HG03280 (cell line): ENCODE data around the gene PITPNB.

ENCODE experiments used
- ATAC-seq: cut with Tn5 transposase; IDR thresholded peaks from one replicate; pipeline ENCODE4 v1.9.1; 2021; ENCODE audit warnings: mild to moderate bottlenecking, moderate library complexity; ENCODE audit not compliant: unreplicated experiment

Gene PITPNB

DNA sequence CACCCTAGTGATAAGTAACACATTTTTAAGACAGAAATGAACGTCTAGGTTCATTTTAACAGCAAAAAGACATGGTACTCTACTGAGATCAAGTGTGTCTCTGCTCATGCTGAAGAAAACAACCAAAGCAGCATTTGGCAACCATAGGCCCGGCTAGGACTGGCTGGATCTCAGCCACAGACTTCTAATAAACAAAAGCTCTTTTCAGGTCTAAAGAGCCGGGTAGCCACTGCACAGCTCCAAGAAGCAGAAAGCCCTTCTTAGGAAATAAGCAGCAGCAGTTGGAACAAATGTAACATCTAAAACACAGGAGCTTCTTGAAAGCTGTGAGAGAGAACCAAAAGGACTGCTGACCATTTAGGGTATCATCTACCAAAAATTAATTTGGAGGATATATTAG is 37.6 kb downstream of the PITPNB start:
- ATAC-seq = no peak

DNA sequence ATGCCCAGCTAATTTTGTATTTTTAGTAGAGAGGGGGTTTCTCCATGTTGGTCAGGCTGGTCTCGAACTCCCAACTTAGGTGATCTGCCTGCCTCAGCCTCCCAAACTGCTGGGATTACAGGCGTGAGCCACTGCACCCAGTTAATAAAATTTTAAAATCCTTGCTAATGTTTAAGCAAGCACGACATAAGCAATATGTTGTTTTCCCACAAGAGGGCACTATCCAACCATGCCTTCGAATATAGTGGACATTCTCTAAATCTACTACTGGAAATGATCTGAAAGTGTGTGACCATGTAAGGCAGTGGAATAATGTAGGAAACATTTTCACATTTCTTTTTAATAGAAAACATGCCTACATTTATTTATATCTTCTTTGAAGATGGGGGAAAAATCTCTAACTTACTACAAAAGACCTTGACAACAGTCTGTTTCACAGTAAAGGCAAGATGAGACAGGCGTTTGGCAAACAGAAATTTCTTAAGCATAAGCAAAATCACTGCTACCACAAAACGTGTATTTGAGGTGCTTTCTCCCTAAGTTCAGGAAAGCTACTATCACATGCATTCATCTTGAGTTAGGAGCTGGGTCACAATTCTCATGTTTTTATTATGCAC is 38.2 kb downstream of the PITPNB start:
- no peak for ATAC-seq

DNA sequence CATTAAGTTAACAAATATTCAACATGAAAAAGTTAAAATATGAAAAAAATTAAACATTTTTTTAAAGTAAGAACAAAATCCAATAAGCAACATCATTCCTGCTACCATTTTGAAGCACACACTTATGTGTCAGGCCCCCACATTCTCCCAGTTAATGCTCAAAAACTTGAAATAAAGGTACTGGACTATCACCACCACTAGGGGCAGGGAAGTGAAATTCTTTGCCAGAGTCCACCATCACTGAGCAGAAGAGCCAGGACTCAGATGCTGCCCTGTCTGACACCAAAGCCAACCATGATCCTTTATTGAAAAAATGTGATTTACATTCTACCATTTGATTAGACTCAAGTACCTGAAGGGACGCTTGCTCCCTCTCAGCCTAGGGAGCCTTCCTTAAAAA is 39.1 kb downstream of the PITPNB start:
- ATAC-seq = no peak

DNA sequence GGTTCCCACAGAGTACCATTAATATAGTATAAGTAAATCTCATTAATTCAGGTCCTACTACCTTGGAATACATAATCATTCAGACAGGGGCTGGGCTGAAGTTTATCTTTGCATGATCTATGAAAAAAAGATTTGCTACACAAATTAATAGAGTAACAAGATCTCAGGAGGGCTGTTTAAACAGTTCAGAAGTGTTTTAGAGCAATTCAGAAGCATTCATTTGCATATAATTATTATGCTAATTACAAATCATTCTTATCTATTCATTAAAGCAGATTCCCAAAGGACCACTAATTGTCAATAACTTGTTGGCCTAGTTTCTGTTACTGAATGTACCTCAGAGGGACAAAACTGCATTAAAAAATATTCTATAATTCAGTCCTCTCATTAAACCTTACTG is 40.5 kb downstream of the PITPNB start:
- ATAC-seq = no peak

DNA sequence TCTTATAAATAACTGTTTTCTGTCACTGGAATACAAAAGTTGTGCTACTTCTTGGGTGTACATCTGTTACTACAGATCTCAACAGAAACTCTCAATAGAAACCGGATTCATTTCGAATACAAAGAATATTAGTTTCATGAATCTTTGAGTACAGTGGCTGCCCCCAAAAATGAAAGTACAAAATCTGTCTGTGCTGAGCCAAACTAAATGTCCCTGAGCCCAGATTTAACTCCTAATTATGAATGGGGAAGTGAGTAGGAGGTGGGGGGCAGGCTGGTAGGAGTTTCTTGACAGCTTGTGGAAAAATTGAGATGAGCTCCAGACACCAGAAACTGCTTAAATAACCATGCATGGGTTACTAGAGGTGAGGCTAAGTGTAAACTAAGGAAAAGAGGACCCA is 41.6 kb downstream of the PITPNB start:
- peak; percentile 56 for ATAC-seq

DNA sequence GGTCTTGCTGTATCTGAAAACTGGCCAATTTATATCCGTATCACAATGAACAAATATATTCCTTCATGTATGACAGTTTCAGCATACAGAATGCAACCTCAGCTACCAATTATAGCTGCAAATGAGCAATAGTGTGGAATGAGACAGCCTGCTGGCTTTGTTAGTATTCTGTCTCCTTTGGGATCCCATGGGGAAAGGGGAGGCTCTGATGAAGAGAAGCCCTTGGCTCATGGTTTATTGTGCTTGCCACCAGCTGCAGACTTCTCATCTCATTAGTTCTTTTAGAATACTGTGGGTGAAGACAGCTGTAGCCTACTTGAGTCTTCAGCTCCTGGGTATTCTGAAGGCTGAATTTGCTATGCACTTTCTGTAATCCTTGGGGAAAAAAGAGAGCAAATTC is 42.4 kb downstream of the PITPNB start:
- no peak for ATAC-seq

DNA sequence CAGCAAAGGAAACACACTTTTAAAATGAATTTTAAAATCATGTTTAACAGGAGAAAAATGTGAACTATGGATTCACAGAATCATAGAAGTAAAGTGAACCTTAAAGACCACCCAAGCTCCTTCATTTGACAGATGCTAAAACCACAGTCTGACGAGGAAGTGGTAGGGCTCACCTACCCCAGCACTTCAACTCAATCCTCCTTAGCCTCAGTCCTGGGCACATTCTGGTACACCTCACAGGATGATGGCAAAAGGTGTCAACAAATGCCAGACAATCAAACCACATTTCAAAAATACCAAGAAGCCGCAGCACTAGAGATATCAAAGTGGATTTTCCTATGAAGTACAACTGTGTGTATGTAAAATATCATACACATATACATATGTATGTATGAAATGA is 43.1 kb downstream of the PITPNB start:
- ATAC-seq = no peak

DNA sequence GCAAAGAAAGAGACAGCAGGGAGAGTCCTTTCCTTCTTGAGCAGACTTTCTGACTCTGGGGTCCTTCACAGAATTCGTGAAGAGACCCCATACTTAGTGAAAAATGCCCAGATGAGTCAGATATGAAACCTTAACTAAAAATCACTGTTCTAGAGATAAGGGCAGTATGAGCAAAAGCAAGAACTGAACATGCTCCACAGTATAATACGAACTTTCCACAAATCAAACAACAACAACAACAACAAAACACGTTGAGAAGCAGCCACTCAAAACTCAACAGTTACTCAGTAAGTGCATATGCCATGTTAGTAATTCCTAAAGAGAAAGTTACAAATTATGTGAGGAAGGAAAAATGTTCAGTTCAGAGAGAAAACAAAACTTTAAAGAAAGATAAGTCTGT is 44.3 kb downstream of the PITPNB start:
- no peak for ATAC-seq

DNA sequence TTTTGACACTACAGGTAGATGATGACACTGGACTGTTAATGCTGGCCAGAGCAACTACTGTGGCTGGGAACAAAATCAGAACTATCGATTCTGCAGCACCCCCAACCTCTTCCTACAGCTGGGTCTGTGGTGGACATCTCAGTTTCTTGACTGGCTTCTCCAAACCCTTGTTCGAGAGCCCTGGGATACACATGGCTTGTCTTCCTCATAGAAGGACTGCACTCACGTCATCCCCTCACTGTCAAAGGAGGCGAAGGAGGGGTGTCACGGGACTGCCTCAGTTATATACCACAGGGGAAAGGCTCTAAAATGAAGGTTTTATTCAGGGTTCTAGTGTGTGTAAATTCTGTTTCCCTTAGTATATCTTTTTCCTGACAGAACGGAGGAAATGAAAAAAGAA is 44.9 kb downstream of the PITPNB start:
- ATAC-seq = no peak

DNA sequence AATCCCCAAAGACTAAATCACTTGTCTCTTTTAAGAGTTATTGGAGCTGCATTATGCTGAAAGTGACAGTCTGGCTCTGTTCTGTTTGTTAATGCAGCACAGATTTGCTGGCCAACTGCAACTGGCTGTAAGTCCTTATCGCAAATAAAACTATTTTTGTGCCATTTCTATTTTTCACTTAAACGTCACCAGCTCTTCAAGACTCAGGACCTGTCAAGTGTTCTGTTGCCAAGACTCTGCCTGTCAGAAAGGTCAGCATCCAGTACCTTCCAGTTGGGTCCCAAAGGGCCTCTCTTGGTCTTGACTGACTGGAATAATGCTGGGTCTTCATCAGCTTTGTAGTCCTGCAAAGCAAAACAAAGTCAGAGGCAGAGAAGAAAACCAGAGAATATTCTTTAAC is 45.6 kb downstream of the PITPNB start:
- no peak for ATAC-seq

DNA sequence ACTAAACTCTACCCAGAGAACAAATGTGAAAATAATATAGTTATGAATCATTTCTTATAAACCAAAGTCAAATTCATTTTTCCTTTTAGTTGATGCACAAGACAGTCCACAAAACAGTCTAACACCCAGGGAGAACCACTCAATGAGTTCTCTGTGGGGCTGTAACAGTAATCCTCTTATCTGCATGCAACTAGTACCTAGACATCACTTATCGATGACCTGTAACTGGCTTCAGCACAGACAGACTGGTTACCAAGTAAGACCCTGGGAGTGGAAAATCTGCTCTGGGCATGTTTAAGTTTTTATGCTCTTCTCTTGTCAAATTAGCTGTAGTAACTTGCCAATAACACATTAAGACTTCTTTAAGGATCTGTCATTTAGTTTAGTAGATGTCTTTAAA is 46.6 kb downstream of the PITPNB start:
- no peak for ATAC-seq

DNA sequence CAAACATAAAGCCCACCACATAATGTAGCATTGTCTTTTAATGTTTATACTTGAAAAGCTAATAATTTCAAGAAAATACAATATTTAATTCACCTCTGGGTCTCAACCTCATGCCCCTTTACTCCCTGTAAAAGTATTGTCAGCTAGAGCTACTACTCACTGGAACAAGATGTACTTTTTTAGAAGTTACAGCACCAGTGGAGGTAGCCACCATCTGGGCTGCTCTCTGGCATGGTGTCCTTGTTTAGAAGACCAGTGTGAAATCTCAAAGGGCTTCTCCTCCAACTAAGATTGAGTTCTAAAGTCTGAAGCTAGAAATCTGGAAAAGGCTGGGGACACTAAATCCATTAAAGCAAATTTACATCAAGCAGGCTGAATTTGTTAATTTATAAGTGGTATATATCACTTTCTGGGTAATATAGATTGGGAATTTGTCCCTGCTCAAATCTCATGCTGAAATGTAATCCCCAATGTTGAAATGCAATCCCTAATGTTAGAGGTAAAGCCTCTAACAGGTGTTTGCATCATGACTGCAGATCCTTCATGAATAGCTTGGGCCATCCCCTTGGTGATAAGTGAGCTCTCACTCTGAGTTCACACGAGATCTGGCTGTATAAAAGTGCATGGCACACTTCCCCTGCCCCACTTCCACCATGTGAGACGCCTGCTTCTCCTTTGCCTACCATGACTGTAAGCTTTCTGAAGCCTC is 47.6 kb downstream of the PITPNB start:
- ATAC-seq = no peak

DNA sequence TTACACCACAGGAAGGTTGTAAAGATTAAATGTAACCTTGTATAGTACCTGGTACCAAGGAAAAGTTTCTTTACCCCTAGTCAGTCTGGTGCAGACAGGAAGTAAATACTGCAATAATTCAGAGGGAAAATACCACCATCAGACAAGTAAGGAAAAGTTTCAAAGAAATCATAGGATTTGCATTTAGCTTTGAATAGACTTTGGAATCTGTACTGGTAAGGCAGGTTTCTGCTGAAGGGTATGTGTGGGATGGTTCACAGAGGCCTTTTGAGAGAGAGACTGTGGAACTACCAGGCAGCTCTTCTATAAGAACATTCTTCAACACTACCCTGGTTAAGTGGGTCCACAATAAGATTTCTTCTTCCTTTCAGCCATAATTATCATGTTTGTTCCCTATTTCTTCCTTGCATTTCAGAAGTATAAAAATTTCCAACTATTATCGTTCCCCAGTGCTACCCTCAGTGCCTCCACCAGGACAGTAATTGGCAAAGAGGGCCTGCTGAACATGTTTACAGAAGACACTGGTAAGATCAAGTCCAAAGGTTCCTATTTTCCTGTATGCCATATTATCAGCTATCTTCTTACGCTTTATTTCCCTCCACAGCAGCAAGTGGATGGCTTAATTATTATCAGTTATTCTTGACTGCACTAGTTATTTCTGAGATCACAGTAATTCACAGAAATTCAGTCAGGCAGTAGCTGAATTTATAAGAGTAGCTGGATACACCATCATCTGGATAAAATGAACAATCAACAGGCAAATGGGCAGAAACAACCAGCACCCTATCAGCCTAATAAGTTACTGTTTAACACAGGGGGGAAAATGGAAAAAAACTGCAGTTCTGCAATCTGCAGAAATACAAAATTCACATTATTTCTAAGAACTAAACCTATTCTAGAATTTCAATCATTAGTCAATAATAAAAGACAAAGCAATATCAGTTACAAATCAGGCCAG is 48.5 kb downstream of the PITPNB start:
- ATAC-seq = no peak

DNA sequence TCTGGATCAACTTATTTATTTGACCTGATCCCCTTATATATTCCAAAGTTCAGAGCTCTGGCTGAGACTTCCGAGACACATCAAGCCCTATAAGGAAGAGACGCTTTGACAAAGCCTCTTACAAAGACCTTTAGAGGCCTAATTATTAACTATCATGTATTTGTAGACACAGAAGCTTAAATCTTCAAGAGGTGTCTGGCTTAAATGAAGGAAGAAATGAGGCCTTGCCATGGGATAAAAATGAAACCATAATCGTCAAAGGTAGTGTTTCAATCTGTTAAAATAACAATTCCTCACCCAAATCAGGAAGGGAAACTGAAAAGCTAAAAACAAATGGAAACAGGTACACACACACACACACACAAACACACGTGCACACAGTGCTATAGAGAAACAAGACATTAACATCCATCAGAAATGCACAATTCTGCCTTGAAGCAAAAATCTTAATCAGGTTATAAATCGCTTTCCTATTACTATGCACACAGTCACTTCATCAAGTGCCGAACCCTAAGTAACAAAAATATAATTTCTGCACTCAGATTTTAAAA is 50.2 kb downstream of the PITPNB start:
- ATAC-seq = no peak

DNA sequence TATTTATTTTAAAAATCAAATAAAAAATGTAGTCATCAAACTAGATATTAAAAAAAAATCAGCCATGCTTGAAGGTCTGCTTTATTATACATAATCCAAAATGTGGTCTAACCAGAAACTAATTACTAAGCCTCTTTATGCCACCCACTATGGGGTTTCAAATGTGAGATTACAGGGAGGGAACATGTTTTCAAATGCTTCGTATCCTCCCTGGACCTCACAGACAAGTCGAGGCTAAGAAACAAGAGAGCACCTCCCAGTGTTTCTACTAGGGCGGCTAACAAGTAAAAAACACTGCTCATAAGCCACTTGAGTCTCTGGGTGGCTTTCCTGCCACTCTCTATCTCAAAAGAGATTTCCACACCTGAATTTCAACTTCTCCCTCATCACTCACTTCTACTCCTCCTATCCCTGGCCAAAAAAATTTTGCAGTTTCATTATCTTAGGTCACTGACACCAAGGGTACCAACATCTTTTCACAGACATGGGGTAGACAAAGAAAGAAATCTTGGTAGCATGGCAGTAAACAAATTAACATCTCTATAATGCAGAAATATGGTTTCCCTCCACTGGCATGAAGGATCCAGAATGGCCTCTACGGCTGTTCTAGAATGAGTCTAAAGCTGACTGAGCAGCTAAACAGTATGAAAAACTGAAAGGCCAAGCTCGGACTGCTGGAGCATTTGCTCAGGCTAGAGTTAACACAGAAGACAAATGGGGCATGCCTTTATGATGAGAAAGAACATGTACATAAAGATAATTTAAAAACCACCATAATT is 50.9 kb downstream of the PITPNB start:
- ATAC-seq = no peak

DNA sequence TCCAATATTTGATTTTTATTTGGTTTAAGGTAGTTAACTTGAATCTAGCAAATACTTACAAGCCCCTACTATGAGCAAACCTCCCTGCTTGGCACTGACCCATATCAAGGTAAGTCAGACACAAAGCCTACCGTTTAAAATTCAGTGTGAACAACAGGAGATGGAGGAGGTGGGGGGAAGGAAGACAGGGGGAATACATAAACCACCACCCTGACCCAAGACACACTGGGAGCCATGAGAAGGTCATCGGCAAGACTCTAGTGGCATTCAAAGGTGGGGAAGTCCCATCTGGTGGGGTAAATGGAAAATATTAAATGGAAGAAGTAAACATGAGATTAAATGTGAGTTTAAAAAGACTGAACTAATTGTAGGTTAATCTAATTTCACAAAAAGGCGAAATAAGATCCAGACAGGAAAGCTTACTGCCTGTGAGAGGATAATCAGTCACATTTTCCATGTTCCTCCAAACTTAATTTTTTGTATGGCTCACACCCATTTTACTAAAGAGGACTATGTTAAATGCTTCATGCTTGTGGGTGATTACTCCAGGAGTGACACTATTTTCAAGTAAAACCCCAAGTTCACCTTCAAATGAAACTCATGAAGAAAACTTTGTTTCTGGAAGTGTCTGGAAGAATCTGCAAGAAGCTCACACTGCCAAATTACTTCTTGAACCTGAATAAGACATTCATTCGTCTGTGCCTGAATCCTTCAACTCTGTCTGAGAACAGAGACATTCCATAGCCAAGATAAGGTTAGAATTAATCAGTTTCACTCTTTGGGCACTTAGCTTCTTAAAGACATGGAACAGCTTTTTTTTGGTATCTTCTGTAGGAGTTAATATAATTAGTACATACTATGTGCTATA is 51.7 kb downstream of the PITPNB start:
- ATAC-seq = no peak

DNA sequence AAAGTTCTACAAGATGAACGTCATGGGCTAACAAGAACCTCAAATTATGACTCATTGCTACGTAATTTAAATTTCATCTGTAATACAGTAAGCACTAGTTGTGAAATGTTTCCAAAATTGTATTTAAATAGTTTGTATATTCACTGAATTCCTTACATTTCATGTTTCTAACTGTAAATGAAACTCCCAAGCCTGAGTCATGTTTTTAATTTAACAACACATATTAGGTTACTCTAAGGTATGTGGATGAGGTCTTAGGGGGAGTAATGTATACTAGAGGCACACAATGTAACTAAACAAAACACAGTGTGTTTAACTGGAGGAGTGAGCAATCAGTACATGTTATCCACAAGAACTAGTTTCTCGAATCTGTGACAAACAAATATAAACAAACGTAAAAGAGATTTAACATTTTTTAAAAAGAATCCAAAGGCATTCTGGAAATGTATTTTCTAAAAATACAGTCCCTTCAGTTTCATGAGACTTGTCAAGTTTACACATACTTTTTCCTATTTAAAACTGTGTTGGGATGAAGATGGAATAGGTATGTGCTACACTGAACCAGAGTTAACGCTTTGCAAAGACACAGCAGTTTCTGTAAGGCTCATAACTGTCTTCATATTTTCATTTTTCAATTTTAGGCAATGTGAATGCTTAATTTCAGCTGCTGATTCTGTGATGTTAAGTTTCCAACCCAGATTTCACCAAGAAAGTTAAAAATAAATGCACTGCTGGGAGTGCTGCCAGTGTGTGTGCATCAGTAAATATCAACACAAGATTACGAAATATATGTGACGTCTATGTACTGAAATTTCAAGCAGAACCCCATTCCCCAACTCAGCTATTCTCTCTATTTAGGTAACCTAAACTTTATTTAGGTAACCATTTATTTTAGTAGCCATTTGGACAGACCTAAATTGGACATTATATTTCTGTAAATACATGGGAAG is 52.6 kb downstream of the PITPNB start:
- ATAC-seq = no peak

DNA sequence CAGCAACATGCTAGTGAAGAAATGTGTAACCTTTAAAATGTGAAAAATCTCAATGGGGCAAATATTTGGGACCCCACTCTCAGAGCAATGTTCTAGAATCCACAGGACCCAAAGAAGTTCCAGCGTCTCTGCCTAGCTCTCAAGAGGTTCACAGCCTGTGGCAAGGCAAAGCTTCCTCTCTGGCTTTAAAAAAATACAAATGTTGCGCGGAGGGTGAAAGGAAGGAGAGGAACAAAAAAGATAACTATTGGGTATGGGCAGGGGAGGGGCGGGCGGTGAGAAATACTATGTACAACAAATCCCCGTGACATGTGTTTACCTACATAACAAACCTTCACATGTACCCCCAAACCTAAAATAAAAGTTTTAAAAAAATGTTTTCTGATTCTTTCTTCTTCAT is 53.6 kb downstream of the PITPNB start:
- no peak for ATAC-seq

DNA sequence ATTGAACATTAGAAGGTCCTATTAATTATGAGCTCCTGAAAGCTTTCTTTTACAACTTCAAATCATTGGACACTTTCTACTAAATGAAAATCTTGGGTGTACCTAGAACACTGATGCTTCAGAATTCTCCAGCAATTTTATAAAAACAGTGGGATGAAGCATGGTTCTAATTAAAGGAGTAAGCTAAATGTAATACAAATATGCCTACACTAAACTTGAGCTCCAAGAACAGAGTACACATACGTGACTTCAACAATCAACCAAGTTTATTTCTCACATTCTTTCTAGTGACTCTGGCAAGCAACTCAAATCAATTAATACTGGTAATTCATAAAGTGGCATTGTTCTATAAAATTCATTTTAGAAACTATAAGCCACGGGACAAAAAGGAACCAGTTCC is 55.5 kb downstream of the PITPNB start:
- no peak for ATAC-seq
